GM19397 (cell line): Measurements from ENCODE around the gene CDC73.
"Not testable (repeated sequence)": the region's sequence is repeated elsewhere in the genome, so short reads cannot be mapped to it uniquely, and the experiment has no call there.

Experiments used
- ATAC-seq: cut with Tn5 transposase; IDR thresholded peaks from one replicate; pipeline ENCODE4 v1.9.1; 2021; ENCODE audit warnings: mild to moderate bottlenecking, moderate library complexity; ENCODE audit not compliant: unreplicated experiment

CDC73 gene

GRCh38 chr1:193176113-193176512 lies 54.3 kb downstream of the CDC73 start:
- ATAC-seq, result no peak

DNA sequence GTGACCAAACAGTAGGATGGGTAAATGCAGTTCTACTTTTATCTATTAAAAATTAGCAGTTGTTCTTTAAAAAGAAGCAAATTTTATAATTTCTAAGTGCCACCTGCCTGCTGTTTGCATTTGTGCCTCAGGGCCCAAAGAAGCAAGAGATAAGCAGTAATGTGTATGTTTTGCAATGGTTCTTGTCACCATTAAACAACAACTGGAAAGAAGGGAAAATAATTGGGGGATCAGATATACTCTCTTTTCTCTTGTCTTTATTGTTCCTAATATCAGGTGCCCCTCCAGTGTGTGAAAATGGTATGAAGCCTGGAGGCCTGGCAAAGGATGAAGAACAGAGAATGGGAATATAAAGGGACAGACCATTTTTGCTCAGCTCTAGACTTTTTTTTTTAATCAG lies 55.0 kb downstream of the CDC73 start:
- ATAC-seq, result no peak

GRCh38 chr1:193179094-193179493 lies 57.3 kb downstream of the CDC73 start:
- no peak for ATAC-seq

DNA sequence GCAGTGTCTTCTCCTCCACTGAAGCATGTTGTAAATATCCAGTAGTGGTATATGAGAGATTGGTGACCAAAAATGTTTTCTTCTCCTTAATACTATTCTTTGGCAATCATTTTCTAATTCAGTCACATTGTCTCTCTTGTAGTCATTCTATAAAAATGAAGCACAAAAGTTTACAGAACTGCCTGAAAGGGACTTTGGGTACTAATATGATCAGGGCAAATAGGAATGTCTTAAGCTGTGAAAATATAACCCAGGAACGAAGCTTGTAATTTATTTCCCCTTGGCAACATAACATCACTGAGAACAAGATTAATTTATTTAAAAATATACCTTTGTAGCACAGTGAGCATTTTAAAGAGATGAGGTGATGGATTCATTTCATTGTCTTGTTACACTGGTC lies 59.7 kb downstream of the CDC73 start:
- ATAC-seq, result no peak

GRCh38 chr1:193181985-193182384 lies 60.2 kb downstream of the CDC73 start:
- ATAC-seq, result no peak

DNA sequence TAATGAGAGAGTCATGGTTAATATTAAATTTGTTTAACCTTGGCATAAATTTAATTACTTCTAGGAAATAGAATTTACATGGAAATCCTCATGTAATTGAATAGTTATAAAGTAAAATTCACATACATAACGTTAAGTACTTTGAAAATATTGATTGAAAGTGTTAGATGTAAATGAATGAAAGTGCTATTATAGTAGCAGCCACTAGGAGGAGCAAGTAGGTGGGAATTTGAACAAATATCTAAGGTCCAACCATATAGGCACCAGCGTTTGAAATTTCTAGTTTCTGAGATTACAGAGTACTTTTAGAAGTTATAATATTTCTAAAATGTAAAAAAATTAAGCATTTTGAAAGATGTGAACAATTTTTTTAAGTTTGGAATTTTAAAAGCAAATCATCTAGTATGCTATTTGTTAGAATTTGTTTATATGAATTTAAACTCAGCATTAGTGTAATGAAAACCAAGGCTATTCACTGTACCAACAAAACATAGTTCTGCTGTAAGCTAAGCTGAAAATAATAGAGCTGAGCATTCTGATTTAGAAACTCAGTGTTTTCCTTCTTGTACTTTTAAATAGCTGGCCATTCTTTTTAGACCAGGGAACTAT lies 61.3 kb downstream of the CDC73 start:
- peak; percentile 55 for ATAC-seq

- no peak for ATAC-seq
Measured at GRCh38 chr1:193184776-193185175, 62.9 kb downstream of the CDC73 start.

- no peak for ATAC-seq
Measured at GRCh38 chr1:193185211-193185610, 63.4 kb downstream of the CDC73 start.

GRCh38 chr1:193185901-193186731 lies 64.3 kb downstream of the CDC73 start, which contains the start of gene B3GALT2:
Gene B3GALT2, minus strand, starts transcription at chr1:193186613. Its CDS starts 5,051 bp downstream, at chr1:193181562.
- no peak for ATAC-seq

DNA sequence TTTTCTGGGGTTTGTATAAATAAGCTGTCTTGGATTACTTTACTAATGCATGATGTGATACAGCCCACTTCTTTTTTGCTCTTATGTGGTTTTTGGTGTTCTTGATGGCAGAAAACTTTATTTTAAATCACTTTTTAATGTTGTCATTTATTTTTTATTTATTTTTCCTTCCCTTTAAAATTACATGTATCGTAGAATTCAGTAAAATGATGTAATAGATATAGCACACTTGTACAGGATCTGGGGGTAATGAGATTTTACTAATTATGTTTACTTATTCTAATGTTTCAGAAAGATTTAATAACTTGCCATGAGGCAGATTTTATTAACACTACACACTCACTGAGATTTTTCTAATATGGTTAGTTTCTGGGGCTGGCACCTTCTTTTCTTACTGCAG lies 65.3 kb downstream of the CDC73 start:
- ATAC-seq, result no peak

GRCh38 chr1:193188915-193189314 lies 67.1 kb downstream of the CDC73 start:
- ATAC-seq, result not testable (repeated sequence)

DNA sequence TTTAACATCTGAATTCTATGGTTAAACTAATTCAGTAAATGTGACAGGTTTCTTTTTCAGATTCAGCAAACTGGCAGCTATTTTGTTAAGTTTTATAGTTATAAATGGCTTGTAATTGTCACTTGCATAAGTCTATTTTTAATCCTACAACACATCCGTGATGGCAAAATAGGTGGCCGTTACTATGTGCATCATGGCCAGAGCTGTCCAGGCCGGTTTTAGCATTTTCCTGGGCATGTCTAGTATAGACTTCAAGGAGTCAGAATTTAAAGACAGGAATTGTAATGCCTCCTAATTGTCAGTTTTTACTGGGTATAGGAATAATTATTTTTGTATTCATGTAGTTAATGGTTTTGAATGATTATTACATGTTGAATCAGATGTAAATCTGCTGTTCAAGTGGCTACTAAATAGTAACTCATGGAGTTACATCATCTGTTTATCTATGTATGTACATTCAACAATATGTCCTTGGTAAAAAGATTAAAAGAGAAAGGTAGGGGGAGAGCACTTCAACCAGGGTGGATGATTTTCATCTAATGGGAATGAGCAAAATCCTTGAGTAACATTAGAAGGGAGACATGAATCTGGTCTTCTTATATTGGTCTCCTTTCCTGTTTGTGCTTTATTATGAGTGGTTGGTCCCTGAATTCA lies 67.7 kb downstream of the CDC73 start:
- ATAC-seq, result no peak

DNA sequence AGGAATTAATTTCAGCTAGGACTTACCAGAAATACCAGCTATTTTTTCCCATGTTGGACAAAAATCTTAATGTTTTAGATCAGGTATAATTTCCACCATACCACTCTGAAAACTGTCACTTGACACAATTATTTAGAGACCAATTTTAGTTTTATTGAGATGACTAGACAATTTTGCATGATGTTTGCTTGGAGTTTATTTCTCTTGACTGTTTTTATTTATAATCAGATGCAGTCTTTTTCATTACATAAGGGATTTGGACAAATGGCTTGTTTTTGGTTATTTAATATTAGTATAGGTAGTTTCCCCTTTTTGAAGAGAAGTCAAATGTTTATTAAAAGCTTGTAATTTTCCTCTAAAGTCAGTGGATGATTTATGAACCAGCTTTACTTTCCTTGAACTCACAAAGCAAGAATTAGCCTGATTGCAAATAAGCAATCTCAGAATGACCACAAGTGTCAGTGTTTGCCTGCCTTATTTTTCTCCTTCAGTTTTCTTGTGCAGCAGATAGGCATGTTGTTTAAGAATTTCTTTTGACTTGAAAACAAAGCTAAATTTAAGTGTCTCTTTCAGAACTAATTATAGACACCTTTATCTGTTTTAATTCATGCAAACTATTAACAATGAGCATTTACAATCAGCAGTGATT lies 68.4 kb downstream of the CDC73 start:
- no peak for ATAC-seq

DNA sequence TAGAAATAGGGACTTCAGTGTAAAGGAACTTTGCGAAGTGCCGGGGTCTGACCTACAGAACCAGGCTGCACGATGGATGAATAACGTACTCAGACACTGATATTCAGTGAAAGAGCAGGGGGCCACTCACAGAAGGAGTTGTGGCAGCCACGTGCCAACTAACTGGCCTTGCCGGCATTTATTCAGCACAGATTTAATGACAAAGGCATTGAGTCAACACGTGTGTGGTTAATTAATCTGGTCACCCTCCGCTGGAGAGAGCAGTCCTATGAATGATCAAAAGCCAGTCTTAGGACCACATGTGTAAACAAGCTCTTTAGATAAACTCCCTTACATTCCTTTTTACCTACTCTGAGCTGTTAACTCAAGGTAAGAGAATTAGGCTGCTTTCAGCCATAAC lies 70.8 kb downstream of the CDC73 start:
- ATAC-seq, result no peak

DNA sequence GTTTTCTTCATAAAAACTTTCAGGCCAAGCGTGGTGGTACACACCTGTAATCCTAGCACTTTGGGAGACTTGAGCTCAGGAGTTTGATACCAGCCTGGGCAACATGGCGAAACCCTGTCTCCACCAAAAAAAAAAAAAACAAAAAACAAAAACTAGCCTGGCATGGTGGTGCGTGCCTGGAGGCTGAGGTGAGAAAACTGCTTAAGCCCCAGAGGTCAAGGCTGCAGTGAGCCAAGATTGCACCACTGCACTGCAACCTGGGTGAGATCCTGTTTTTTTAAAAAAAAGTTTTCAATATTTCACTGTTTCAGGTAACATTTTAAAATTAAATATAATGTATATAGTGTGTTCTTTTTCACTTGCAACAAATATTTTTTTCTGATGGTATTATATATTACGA lies 78.1 kb downstream of the CDC73 start:
- ATAC-seq, result no peak

DNA sequence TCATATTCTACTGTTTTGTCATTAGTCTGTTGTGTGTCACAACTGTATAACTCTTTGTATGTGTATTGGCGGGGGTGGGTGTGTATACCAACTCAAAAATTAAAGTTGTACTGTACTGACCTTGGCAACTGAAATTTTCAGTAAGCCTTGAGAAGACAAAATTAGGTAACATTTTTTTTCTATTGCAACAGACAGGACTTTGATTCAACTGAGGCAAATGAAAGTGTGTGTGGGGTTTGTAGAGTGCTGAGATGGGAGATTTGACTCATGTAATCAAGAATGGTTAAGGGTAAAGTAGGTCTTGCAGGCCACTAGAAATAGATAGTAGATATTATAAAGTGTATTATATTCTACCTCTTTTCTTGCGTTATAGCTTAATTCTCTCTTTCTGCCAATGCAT lies 79.2 kb downstream of the CDC73 start:
- no peak for ATAC-seq

GRCh38 chr1:193210996-193211395 lies 89.2 kb downstream of the CDC73 start:
- no peak for ATAC-seq

- peak; percentile 70 for ATAC-seq
Measured at GRCh38 chr1:193211539-193211938, 89.7 kb downstream of the CDC73 start.

GRCh38 chr1:193212637-193213036 lies 90.8 kb downstream of the CDC73 start:
- ATAC-seq, result no peak

GRCh38 chr1:193213998-193214397 lies 92.2 kb downstream of the CDC73 start:
- ATAC-seq, result no peak

GRCh38 chr1:193216920-193217319 lies 95.1 kb downstream of the CDC73 start:
- ATAC-seq, result no peak
